Testis (tissue), 3 donors: ENCODE measurements around the gene MEGF6. TPM values are rescaled to one million over a fixed set of nuclear protein-coding genes. Genes with fewer than 3 reads are reported as not detected.

ENCODE experiments used
- DNase-seq: peaks from one replicate; pipeline ENCODE4 v3.0.0-alpha.2; 2019
- H3K27ac ChIP-seq, 2 donors: fragments of 200-600 bp; sonication (generic); one replicate each; pipeline ENCODE4 v1.5.1; 2019
- H3K27me3 ChIP-seq: fragments of 200-600 bp; sonication (generic); one replicate; pipeline ENCODE4 v1.5.1; 2019
- H3K36me3 ChIP-seq: fragments of 200-600 bp; sonication (generic); one replicate; pipeline ENCODE4 v1.5.1; 2017; ENCODE audit warnings: low read depth; ENCODE audit errors: missing control alignments
- H3K4me1 ChIP-seq: fragments of 200-600 bp; sonication (generic); one replicate; pipeline ENCODE4 v1.5.1; 2019
- H3K4me3 ChIP-seq, 2 donors: fragments of 200-600 bp; sonication (generic); one replicate each; pipeline ENCODE4 v1.5.1; 2017 to 2019
- H3K9me3 ChIP-seq: fragments of 200-600 bp; sonication (generic); one replicate; pipeline ENCODE4 v1.5.1; 2017
- CTCF ChIP-seq, 3 experiments: fragments of 450-650 bp in 2 of 3; fragments of 200-600 bp in 1 of 3; sonication (generic) in 1 of 3; IDR thresholded peaks; one replicate each; pipeline ENCODE4 v1.5.1; 2016 to 2019; ENCODE audit warnings: antibody characterized with exemption in 3 of 3, mild to moderate bottlenecking in 2 of 3, moderate library complexity in 1 of 3
- POLR2A ChIP-seq: fragments of 450-650 bp; IDR thresholded peaks from one replicate; pipeline ENCODE4 v1.6.1; 2017; ENCODE audit warnings: antibody characterized with exemption, mild to moderate bottlenecking, moderate library complexity
- WGBS, 2 donors: methylation state at CpG; one replicate each; pipeline ENCODE4 v1.1.5; 2018; 5-methylcytosine and 5-hydroxymethylcytosine counted together
- intact Hi-C: fragments of 100-400 bp; cut with DNase I; formaldehyde crosslinking; loops from one replicate; pipeline ENCODE4 v1.15.1; 2023; ENCODE audit warnings: low total_unique reads
- polyA plus RNA-seq: library from polyadenylated mRNA; stranded (reverse); fragments of 350-450 nt; fragmentation: Illumina TruSeq; extraction: RNeasy Lipid Tissue Mini Kit (QIAGEN cat#74804); gene quantifications from one replicate; pipeline ENCODE4 v1.2.3, GENCODE V29; 2014; ENCODE audit warnings: low read depth, low replicate concordance; ENCODE audit not compliant: insufficient read depth
- total RNA-seq, 2 donors: library from RNA; depleted of rRNA; stranded (reverse); fragments of >200 nt; gene quantifications; one replicate each; pipeline ENCODE4 v1.2.3, GENCODE V29; 2016

Gene MEGF6
- total and polyA plus RNA-seq, 3 donors from 2014 or later = 9.0 to 26.4 (median 16.1) TPM

GRCh38 chr1:3558036-3558726 lies 53.1 kb downstream of the MEGF6 start:
- Histone ChIP-seq H3K4me3 (no peak overlapping the region), H3K27ac (no peak overlapping the region), H3K9me3 (no peaks in the 10 kb centered on the region), H3K4me1 (peaks cover 22% of the 10 kb centered on the region), H3K36me3 (no peaks in the 10 kb centered on the region), H3K27me3 (no peaks in the 10 kb centered on the region)
- intact Hi-C loops = no loop called here
- DNase-seq = no peak
- WGBS, 2 donors = 88 to 90% methylated on average over 20 of the region's 20 CpGs
- TF ChIP-seq CTCF (IDR thresholded peaks at IDR 0.05) = no peak
- TF ChIP-seq POLR2A = no peak

- DNase-seq = no peak
- intact Hi-C loops = no loop called here
- H3K36me3 ChIP-seq = no peaks in the 10 kb centered on the region
- no peaks in the 10 kb centered on the region for H3K27me3 ChIP-seq
- no peaks in the 10 kb centered on the region for H3K9me3 ChIP-seq
- H3K27ac ChIP-seq = no peak overlapping the region
- no peak overlapping the region for H3K4me3 ChIP-seq
- no peak for TF ChIP-seq CTCF (IDR thresholded peaks at IDR 0.05)
- no peak for TF ChIP-seq POLR2A
- H3K4me1 ChIP-seq = peaks cover 27% of the 10 kb centered on the region
- WGBS, 2 donors = 66 to 76% methylated on average over 15 to 18 of the region's 18 CpGs
Observed at GRCh38 chr1:3557366-3557765, 53.9 kb downstream of the MEGF6 start.

GRCh38 chr1:3556336-3556735 lies 55.0 kb downstream of the MEGF6 start:
- intact Hi-C loops = no loop called here
- DNase-seq = no peak
- TF ChIP-seq POLR2A (no peak), CTCF (IDR thresholded peaks at IDR 0.05) (no peak)

GRCh38 chr1:3555131-3555920 lies 56.0 kb downstream of the MEGF6 start:
- peaks cover 18% of the 10 kb centered on the region for H3K4me1 ChIP-seq
- H3K9me3 ChIP-seq = no peaks in the 10 kb centered on the region
- H3K36me3 ChIP-seq = no peaks in the 10 kb centered on the region
- intact Hi-C loops = no loop called here
- TF ChIP-seq CTCF (IDR thresholded peaks at IDR 0.05) (no peak), POLR2A (no peak)
- H3K4me3 ChIP-seq = no peak overlapping the region
- H3K27me3 ChIP-seq = no peaks in the 10 kb centered on the region
- H3K27ac ChIP-seq = no peak overlapping the region
- 85 to 89% methylated on average over 14 of the region's 25 CpGs for WGBS, 2 donors
- no peak for DNase-seq

More at GRCh38 chr1:3556336-3556735, 55.0 kb downstream of the MEGF6 start:
- 93 to 95% methylated on average over 13 to 17 of the region's 17 CpGs for WGBS, 2 donors
- H3K9me3 ChIP-seq = no peaks in the 10 kb centered on the region
- no peaks in the 10 kb centered on the region for H3K27me3 ChIP-seq
- peaks cover 26% of the 10 kb centered on the region for H3K4me1 ChIP-seq
- no peaks in the 10 kb centered on the region for H3K36me3 ChIP-seq
- H3K27ac ChIP-seq = no peak overlapping the region
- no peak overlapping the region for H3K4me3 ChIP-seq
